ENCODE measurements around the gene RABGAP1L.

GRCh38 chr1:174401075-174401474 is 241.8 kb downstream of the RABGAP1L start:
- TF ChIP-seq CTCF (IDR thresholded peaks at IDR 0.05; ENCODE audit: insufficient read depth, low read length, poor library complexity, severe bottlenecking) (no peak), EZH2phosphoT487 (conservative IDR thresholded peaks at IDR 0.05; ENCODE audit: low read length) (no peak)
